NB4 (cell line): ENCODE results near the gene SLC27A5.

ENCODE experiments used
- MAX ChIP-seq: IDR thresholded peaks from 2 replicates; pipeline ENCODE4 v1.6.1; 2011; ENCODE audit warnings: low read depth, low read length
- POLR2A ChIP-seq: IDR thresholded peaks from 2 replicates; pipeline ENCODE4 v1.6.1; 2011; ENCODE audit warnings: mild to moderate bottlenecking; ENCODE audit not compliant: insufficient read length; ENCODE audit errors: extremely low read depth

GRCh38 chr19:58499021-58499927, 12.5 kb downstream of the SLC27A5 start:
- peak; percentile 88 for TF ChIP-seq MAX
- TF ChIP-seq POLR2A: peak; percentile 51
